Kidney capillary endothelial cell (primary cell): Measurements from ENCODE around the gene UBASH3A.

ENCODE experiments used
- DNase-seq: peaks from one replicate; pipeline ENCODE4 v3.0.0-alpha.2; 2018; ENCODE audit warnings: low spot score

UBASH3A gene

GRCh38 chr21:42451941-42452340 is 48.2 kb downstream of the UBASH3A start:
- no peak for DNase-seq

GRCh38 chr21:42452401-42453223 is 48.9 kb downstream of the UBASH3A start:
- no peak for DNase-seq

GRCh38 chr21:42453224-42453985 is 49.7 kb downstream of the UBASH3A start:
- no peak for DNase-seq

GRCh38 chr21:42453986-42454570 is 50.4 kb downstream of the UBASH3A start:
- no peak for DNase-seq

- DNase-seq = no peak
These were observed 51.1 kb downstream of the UBASH3A start for GRCh38 chr21:42454786-42455185.

- DNase-seq = no peak
These were observed 51.5 kb downstream of the UBASH3A start for GRCh38 chr21:42455196-42455595.

GRCh38 chr21:42455754-42456440 is 52.2 kb downstream of the UBASH3A start:
- DNase-seq = no peak

- no peak for DNase-seq
These were observed 52.8 kb downstream of the UBASH3A start for GRCh38 chr21:42456457-42456856.

GRCh38 chr21:42459082-42459460 is 55.4 kb downstream of the UBASH3A start:
- no peak for DNase-seq

- no peak for DNase-seq
These were observed 56.0 kb downstream of the UBASH3A start for GRCh38 chr21:42459546-42460215.

GRCh38 chr21:42460391-42461184 is 56.9 kb downstream of the UBASH3A start:
- DNase-seq = no peak

GRCh38 chr21:42461185-42461520 is 57.5 kb downstream of the UBASH3A start:
- no peak for DNase-seq

- no peak for DNase-seq
These were observed 58.5 kb downstream of the UBASH3A start for GRCh38 chr21:42461881-42462877.

- DNase-seq = peak; percentile 40
These were observed 60.3 kb downstream of the UBASH3A start for GRCh38 chr21:42463861-42464515.

- DNase-seq = no peak
These were observed 61.5 kb downstream of the UBASH3A start for GRCh38 chr21:42465008-42465802.

- DNase-seq = no peak
These were observed 62.1 kb downstream of the UBASH3A start for GRCh38 chr21:42465803-42466127.

GRCh38 chr21:42466700-42467099 is 63.0 kb downstream of the UBASH3A start:
- DNase-seq = no peak

- DNase-seq = no peak
These were observed 63.7 kb downstream of the UBASH3A start for GRCh38 chr21:42467140-42467983.
